Measurements from ENCODE around the gene C19orf81. TPM values are rescaled to one million over a fixed set of nuclear protein-coding genes. Genes with fewer than 3 reads are reported as not detected.

The C19orf81 gene
- total RNA-seq, 4 donors from 2014 or later: not detected

DNA sequence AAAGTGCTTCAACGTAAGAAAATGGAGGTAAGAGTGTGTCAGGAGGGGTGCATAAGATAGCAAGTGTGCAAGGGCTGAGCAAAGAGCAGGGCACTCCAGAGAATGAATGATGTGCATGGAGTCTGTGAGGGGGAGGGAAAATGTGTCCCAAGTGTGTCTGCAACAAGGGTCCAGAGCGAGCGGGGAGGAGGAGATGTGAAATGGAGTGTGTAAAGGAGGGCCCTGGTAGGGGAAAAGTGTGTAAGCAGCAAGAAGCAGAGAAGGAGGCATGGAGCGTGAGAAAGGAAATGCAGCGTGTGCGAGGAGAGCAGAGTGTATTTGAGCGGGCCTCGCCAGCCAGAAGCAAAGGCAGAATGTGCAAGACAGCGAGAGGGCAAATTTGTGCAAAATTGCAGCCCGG lies 11.8 kb downstream of the C19orf81 start:
- in situ Hi-C loops (cut with MboI; ENCODE audit: low sequenced_read_pairs in 4 of 4): no loop called here

DNA sequence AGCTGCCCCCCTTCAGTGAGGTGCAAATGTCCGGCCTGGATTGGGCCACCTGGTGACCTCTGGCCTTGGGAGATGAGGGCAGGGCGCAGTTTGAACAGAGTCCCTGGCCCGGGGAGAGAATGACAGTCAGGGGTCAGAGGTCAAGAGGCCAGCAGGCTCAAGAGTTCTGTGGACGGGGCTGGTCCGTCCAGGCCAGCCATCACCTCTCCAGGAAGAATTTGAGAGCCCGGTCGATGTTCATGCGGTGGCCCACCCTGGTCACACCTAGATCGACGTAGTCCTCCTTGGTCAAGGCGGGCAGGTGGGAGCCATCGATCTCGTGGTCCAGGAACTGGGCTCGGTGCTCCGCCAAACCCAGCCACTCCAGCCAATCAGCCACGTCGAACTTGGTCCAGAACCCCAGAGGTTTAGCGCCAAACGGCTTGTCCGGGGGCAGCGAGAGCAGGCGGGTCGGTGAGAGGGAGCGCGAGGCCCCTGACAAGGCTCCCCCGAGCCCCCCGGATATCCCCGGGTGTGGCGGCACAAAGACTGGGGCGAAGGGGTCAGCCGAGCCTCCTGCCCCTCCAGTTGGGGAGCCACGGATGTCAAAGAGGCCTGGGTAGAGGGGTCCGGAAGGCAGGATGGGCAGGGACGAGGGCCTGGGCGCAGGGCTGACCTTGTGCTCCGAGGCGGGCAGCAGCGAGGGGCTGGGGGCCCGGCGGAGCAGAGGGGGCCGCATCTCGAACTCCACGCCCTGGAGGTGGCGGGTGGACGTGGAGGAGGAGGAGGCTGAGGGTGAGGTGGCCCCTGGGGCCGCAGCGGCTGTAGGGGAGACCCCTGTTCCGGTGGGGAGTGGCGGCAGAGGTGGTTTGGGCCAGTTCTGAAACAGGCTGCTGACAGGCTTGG lies 12.8 kb downstream of the C19orf81 start:
- Histone ChIP-seq H3K9me3 (no peaks in the 10 kb centered on the region), H3K4me3 (no peak overlapping the region), H3K27ac (no peak overlapping the region), H3K36me3 (no peaks in the 10 kb centered on the region), H3K4me1 (no peaks in the 10 kb centered on the region), H3K27me3 (peaks cover 45 to 53% (median 49%) of the 10 kb centered on the region in 3 donors)
- intact Hi-C loops (cut with DNase I; ENCODE audit: low total_unique reads) (no loop called here), in situ Hi-C loops (cut with MboI; ENCODE audit: low sequenced_read_pairs in 4 of 4) (no loop called here)
- ATAC-seq: no peak
- DNase-seq: no peak
- TF ChIP-seq POLR2A (IDR thresholded peaks at IDR 0.05): no peak
- TF ChIP-seq, protein P1, sequence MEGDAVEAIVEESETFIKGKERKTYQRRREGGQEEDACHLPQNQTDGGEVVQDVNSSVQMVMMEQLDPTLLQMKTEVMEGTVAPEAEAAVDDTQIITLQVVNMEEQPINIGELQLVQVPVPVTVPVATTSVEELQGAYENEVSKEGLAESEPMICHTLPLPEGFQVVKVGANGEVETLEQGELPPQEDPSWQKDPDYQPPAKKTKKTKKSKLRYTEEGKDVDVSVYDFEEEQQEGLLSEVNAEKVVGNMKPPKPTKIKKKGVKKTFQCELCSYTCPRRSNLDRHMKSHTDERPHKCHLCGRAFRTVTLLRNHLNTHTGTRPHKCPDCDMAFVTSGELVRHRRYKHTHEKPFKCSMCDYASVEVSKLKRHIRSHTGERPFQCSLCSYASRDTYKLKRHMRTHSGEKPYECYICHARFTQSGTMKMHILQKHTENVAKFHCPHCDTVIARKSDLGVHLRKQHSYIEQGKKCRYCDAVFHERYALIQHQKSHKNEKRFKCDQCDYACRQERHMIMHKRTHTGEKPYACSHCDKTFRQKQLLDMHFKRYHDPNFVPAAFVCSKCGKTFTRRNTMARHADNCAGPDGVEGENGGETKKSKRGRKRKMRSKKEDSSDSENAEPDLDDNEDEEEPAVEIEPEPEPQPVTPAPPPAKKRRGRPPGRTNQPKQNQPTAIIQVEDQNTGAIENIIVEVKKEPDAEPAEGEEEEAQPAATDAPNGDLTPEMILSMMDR (IDR thresholded peaks at IDR 0.05 in 4 of 5, conservative IDR thresholded peaks at IDR 0.05 in 1 of 5): no peak

More for the DNA sequence above, 11.8 kb downstream of the C19orf81 start:
- H3K27me3 ChIP-seq: peaks cover 41 to 48% (median 43%) of the 10 kb centered on the region in 3 donors
- ATAC-seq: no peak
- intact Hi-C loops (cut with DNase I; ENCODE audit: low total_unique reads): no loop called here
- no peaks in the 10 kb centered on the region for H3K9me3 ChIP-seq
- no peak overlapping the region for H3K4me3 ChIP-seq
- no peaks in the 10 kb centered on the region for H3K36me3 ChIP-seq
- no peak for DNase-seq
- no peak overlapping the region for H3K27ac ChIP-seq
- no peaks in the 10 kb centered on the region for H3K4me1 ChIP-seq
- TF ChIP-seq, protein P1 (IDR thresholded peaks at IDR 0.05 in 4 of 5, conservative IDR thresholded peaks at IDR 0.05 in 1 of 5): no peak
- no peak for TF ChIP-seq POLR2A (IDR thresholded peaks at IDR 0.05)

DNA sequence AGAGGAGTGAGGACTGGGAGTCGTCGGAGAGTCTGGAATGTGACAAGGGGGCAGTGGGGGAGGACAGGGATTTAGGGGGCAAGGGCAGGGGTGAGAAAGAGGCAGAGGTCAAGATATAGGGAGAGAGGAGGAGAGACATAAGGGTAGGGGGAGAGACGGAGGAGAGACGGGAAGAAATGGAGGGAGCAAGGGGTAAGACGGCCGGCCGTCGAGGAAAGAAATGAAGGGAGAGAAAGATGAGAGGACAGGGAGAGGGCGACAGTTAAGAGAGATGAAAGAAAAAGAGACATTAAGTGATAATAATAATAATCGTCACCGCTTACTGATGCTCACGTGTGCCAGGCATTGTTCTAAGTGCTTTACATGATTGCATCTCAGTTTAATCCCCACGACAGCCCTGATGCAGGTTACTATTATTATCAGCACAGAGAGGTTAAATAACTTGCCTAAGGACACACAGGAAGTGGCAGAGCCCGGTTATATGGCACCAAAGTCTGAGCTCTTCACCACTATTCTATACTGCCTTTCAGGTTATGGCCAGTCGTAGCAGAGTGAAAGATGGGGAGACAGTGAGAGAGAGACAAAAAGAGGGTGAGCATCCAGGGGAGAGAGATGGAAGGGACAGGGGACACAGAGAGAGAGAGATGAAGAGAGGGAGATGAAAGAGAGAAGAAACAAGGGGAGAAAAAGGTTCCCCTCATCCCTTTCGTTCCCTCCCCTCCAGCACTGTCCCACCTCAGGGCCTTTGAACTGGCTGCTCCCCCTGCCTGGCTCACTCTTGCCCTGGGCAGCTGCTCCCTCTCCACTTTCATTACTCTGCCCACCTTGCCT lies 13.6 kb downstream of the C19orf81 start:
- no peak for ATAC-seq
- intact Hi-C loops (cut with DNase I; ENCODE audit: low total_unique reads) (no loop called here), in situ Hi-C loops (cut with MboI; ENCODE audit: low sequenced_read_pairs in 4 of 4) (no loop called here)
- no peak overlapping the region for H3K27ac ChIP-seq
- no peak for TF ChIP-seq POLR2A (IDR thresholded peaks at IDR 0.05)
- TF ChIP-seq, protein P1 (IDR thresholded peaks at IDR 0.05 in 4 of 5, conservative IDR thresholded peaks at IDR 0.05 in 1 of 5): no peak
- no peaks in the 10 kb centered on the region for H3K36me3 ChIP-seq
- no peaks in the 10 kb centered on the region for H3K4me1 ChIP-seq
- no peak overlapping the region for H3K4me3 ChIP-seq
- no peaks in the 10 kb centered on the region for H3K9me3 ChIP-seq
- peaks cover 49 to 53% (median 53%) of the 10 kb centered on the region in 3 donors for H3K27me3 ChIP-seq
- DNase-seq: no peak

DNA sequence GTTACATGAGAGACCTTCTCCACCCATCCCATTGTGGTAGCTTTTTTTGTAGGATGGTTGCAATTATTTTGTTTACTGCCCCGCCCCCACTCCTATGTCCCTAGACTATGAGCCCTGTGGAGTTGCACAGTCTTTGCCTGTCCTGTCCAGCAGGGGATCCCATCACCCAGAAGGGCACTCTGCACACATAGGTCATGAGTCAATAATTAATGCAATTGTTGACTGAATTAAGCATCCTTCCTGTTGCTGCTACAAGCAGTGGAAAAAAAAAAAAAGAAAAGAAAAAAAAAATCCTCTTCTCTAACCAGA lies 14.2 kb downstream of the C19orf81 start:
- in situ Hi-C loops (cut with MboI; ENCODE audit: low sequenced_read_pairs in 4 of 4): no loop called here
- Histone ChIP-seq H3K27ac (no peak overlapping the region), H3K9me3 (no peaks in the 10 kb centered on the region), H3K4me3 (no peak overlapping the region), H3K27me3 (peaks cover 45 to 50% (median 50%) of the 10 kb centered on the region in 3 donors), H3K36me3 (no peaks in the 10 kb centered on the region), H3K4me1 (no peaks in the 10 kb centered on the region)
- ATAC-seq (no peak), DNase-seq (no peak)
- TF ChIP-seq POLR2A (IDR thresholded peaks at IDR 0.05): no peak
- TF ChIP-seq, protein P1 (IDR thresholded peaks at IDR 0.05 in 4 of 5, conservative IDR thresholded peaks at IDR 0.05 in 1 of 5): no peak
- intact Hi-C loops (cut with DNase I; ENCODE audit: low total_unique reads): no loop called here
